Measurements from ENCODE around the gene DNASE1L1.
A peak's percentile ranks its signal among the peaks of the same experiment; 100 is the strongest.
"Not testable (repeated sequence)": the region's sequence is repeated elsewhere in the genome, so short reads cannot be mapped to it uniquely, and the experiment has no call there.

The DNASE1L1 gene

GRCh38 chrX:154408659-154409221 is 314 bp downstream of the DNASE1L1 start:
- DNase-seq (ENCODE audit: low read depth in 2 of 2) = no peak

GRCh38 chrX:154404625-154405192 is 4.3 kb downstream of the DNASE1L1 start:
- DNase-seq (ENCODE audit: low read depth in 2 of 2) = no peak

DNA sequence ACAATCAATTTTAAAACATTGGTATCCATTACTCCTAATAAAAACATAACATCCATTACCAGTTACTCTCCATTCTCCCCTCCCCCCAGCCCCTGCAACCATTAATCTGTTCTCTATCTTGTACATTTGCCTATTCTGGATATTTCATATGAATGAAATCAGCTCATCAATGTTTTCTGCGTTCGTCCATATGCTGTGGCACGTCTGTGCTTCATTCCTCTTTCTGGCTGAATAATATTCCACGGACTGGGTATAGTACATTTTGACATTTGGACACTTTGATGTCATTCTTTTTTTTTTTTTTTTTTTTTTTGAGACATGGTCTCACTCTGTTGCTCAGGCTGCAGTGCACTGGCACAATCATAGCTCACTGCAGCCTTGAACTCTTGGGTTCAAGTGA is 5.2 kb downstream of the DNASE1L1 start:
- DNase-seq (ENCODE audit: low read depth in 2 of 2) = no peak

DNA sequence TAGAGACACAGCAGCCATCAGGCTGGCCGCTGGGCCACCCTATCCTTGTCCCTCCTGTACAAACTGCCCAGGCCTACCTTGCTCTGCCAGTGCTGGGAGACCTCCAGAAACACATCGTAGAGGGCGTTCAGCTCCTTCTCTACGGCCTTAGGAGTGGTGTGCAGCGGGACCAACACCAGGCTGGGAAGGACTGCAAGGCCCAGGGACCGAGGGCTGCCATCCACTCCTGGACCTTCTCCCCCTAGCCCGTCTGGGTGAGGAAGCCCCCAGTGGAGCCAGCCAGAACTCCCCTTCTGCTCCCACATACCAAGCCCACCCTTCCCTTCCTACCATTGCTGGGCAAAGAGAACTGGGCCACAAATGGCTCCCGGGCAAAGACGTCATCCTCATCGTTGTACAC is 5.9 kb downstream of the DNASE1L1 start:
- DNase-seq (ENCODE audit: low read depth in 2 of 2) = no peak

- DNase-seq (ENCODE audit: low read depth in 2 of 2) = no peak
Observed at GRCh38 chrX:154402622-154403127, 6.4 kb downstream of the DNASE1L1 start.

- DNase-seq (ENCODE audit: low read depth in 2 of 2) = no peak
Observed at GRCh38 chrX:154401918-154402621, 7.0 kb downstream of the DNASE1L1 start.

DNA sequence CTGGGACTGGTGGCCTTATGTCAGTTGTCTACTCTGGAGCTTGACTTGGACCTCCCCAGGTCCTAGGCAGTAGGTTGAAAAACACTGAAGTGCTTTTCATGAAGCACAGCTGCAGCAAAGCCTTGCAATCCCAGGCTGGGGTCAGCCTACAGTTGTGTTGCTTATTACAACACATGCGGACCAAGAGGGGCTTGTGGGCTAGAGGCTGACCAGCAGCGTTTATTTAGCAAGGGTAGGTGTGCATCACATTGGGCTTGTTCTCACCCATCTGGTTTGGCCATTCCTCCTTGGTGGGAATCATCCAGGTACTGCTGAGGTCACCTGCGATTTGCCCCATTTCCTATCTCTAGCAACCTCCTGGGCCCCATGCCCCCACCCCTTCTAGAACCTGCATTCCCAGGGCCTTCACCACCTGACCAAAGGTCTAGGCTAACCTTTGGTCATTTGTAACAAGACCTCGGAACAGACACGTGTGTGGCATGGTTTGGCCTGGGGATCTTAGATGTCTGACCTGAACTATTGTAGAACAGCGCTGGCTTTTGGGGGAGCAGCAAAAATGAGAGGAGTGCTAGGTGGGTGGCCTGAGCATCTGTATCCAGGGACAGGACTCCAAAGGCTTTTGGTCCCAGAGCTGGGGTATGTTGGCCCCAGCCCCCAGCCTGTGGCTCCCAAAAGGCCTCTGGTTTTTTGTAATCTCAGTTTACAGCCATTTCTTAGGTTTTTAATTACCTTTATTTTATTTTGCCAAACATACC is 7.8 kb downstream of the DNASE1L1 start:
- no peak for DNase-seq (ENCODE audit: low read depth in 2 of 2)

GRCh38 chrX:154400369-154400817 is 8.7 kb downstream of the DNASE1L1 start:
- not testable (repeated sequence) for DNase-seq (ENCODE audit: low read depth in 2 of 2)

- no peak for DNase-seq (ENCODE audit: low read depth in 2 of 2)
Observed at GRCh38 chrX:154399527-154400368, 9.3 kb downstream of the DNASE1L1 start.

- DNase-seq (ENCODE audit: low read depth in 2 of 2) = peak; percentile 61 to 67
Observed at GRCh38 chrX:154398668-154399526, 10.2 kb downstream of the DNASE1L1 start.

DNA sequence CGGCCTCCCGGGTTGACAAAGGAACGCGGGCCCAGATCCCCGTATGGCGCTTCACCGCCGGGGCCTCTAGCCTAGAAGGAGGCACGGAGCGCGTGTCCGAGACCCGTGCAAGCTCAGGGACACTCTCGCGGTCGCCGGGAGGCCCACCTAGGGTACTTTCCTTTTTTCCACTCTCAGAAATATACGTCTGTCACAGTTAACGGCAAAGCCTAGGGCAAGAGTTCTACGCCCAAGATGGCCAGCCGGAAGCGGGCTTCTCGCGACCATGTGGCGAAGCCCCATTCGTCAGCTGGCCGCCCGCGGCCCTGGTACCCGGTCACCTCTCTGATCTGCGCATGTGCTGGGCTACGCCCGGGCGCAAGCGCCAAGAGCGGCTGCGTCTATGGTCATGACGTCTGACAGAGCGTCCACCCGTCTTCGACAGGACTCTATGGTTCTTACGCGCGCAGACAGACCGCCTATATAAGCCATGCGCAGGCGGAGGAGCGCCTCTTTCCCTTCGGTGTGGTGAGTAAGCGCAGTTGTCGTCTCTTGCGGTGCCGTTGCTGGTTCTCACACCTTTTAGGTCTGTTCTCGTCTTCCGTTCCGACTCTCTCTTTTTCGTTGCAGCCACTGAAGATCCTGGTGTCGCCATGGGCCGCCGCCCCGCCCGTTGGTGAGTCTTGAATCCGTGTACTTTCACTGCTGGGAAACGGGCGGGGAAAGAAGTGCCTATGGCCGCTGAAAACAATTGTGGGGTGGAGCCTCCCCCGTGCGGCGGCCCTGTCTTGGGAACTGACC is 11.0 kb downstream of the DNASE1L1 start, which contains the start of gene RPL10:
RPL10 (plus strand) TSS at position 490 of the 780 bp plus-strand sequence; CDS start at position 633, 143 bp downstream.
- DNase-seq (ENCODE audit: low read depth in 2 of 2) = peak; percentile 75 to 86

- DNase-seq (ENCODE audit: low read depth in 2 of 2) = peak in 1 of 2 donors; percentile 37
Observed at GRCh38 chrX:154396973-154397887, 11.8 kb downstream of the DNASE1L1 start.

- DNase-seq (ENCODE audit: low read depth in 2 of 2) = not testable (repeated sequence)
Observed at GRCh38 chrX:154396363-154396762, 12.7 kb downstream of the DNASE1L1 start.

DNA sequence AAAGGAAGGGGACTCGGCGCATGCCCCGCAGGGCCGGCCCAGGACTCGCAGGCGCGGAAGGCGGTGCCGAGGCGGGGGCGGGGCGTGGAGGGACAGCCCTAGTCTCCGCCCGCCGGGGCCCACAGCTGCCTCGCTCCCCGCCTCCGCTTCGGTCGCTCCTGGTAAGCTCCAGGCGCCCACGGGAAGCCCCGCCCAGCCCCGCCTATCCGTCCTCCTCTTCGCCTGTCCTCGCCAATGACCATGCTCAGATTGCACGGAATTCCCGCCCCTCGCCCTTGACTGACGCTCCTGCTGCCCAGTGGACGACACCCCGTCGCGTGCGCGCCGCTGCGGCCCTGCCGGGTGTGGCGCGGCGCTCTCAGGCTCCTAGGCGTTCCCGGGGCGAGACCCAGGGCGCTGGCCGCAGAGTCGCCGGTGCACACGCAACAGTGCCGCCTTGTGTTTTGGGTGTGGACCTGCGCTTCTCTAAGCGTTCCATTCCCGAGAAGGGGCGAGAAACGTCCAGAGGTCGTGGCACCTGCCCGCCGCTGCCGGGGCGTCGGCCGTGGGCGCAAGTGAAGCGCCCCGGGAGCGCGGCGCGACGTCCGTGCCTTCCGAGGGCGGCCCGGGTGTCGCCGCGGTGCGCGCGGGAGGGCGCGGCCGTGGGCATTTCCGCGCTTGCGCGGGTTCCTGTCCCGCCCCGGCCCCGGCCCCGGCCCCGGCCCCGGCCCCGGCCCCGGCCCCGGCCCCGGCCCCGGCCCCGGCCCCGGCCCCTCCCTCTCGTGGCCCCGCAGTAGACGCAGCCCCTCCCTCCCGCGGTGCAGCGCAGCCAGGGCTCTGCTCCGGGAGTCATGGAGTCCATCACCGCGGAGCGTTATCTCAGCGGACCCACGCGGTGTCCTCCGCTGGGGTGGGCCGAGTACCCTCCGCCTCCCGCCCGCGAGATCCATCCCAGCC is 19.0 kb downstream of the DNASE1L1 start:
- DNase-seq (ENCODE audit: low read depth in 2 of 2) = not testable (repeated sequence)

DNA sequence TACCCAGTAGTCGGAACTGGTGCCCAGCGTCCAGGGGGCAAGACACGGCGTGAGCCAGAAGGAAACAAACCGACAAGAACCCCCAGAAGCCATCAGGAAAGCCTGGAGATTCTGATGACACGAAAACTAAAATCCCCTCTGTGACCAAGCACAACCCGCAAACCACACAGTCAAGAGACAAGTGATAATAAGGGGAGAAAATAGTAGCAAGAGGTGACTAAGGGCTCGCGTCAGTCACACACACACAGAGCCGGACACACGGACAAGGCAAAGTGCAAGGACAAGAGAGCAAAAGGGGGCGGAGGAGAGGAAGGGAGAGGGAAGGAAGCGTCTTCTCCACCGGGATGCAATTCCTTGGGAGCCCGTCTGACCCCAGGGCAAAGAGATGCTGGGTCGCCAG is 20.4 kb downstream of the DNASE1L1 start:
- not testable (repeated sequence) for DNase-seq (ENCODE audit: low read depth in 2 of 2)

DNA sequence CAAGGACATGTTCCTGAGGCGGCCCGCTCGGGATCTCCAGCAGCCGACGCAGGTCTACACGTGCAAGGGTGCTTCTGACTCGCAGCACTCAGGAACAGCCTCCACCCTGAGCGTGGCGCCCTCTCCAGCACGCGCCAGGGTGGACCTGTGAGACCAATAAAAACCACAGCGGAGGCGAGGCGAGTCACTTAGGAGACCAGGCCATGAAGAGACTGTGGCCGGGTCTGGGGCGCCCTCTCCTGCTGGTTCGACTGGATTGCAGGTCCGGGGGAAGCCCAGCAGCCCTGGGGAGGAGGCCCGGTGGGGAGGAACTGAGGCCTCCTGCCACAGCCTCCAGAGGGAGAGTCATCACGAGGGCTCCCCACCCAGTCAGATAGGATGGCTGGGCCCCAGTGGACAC is 21.0 kb downstream of the DNASE1L1 start:
- not testable (repeated sequence) for DNase-seq (ENCODE audit: low read depth in 2 of 2)

- DNase-seq (ENCODE audit: low read depth in 2 of 2) = no peak
Observed at GRCh38 chrX:154384284-154384892, 24.7 kb downstream of the DNASE1L1 start.

Data from activated CD8-positive, alpha-beta memory T cell treated with anti-CD3 and anti-CD28 coated beads for 4 hours (primary cell).